ENCODE measurements around the gene GLIPR1. TPM values are rescaled to one million over a fixed set of nuclear protein-coding genes. Genes with fewer than 3 reads are reported as not detected.

Gene GLIPR1
- total and polyA plus RNA-seq, 10 of the 15 experiments (the other 5 are each of a cell fraction or from before 2014, with no cell fraction given): 18.2 to 62.6 (median 32.2) TPM

GRCh38 chr12:75511116-75512048 lies 30.8 kb downstream of the GLIPR1 start, which contains the start of gene KRR1 (continued):
- peak; percentile 81 for TF ChIP-seq CREM (IDR thresholded peaks at IDR 0.05; ENCODE audit: low read depth)
- peak; percentile 96 for TF ChIP-seq ZNF687 (IDR thresholded peaks at IDR 0.05)
- no peak for TF ChIP-seq RAD51 (IDR thresholded peaks at IDR 0.05)
- TF ChIP-seq RELB (IDR thresholded peaks at IDR 0.05; ENCODE audit: low read depth): peak; percentile 100
- peak; percentile 89 for TF ChIP-seq IRF4 (IDR thresholded peaks at IDR 0.05; ENCODE audit: low read depth, low read length)
- peak; percentile 35 to 69; a peak in 2 of 3 replicates for TF ChIP-seq EGR1 (IDR thresholded peaks at IDR 0.05; ENCODE audit: borderline replicate concordance in 1 of 2, low read depth in 2 of 2, low read length in 2 of 2)
- peak; percentile 96; the same call in 1 of the 2 replicates for TF ChIP-seq ELK1 (IDR thresholded peaks at IDR 0.05; ENCODE audit: low read depth, low read length)
- TF ChIP-seq BRCA1 (IDR thresholded peaks at IDR 0.05; ENCODE audit: low read depth, low read length): no peak
- peak; percentile 57; the same call in 1 of the 2 replicates for TF ChIP-seq EED (IDR thresholded peaks at IDR 0.05; ENCODE audit: low read depth)
- 0 out of 2 replicates have a peak, but pooled peaks have one; percentile 61 for TF ChIP-seq ATF7 (IDR thresholded peaks at IDR 0.05; ENCODE audit: low read depth)
- peak; percentile 56; the same call in 1 of the 2 replicates for TF ChIP-seq TCF7 (IDR thresholded peaks at IDR 0.05; ENCODE audit: borderline replicate concordance)
- peak; percentile 88 for TF ChIP-seq SIN3A (IDR thresholded peaks at IDR 0.05; ENCODE audit: low read depth, low read length)
- no peak for TF ChIP-seq IRF5 (IDR thresholded peaks at IDR 0.05; ENCODE audit: borderline replicate concordance)
- no peak for TF ChIP-seq ZNF217 (IDR thresholded peaks at IDR 0.05)
- TF ChIP-seq CEBPZ (IDR thresholded peaks at IDR 0.05; ENCODE audit: low read depth, low read length): no peak
- TF ChIP-seq NFIC (IDR thresholded peaks at IDR 0.05; ENCODE audit: low read depth, low read length): peak; percentile 62
- peak; percentile 85 for TF ChIP-seq POLR2AphosphoS5 (IDR thresholded peaks at IDR 0.05; ENCODE audit: low read length)

Data from GM12878 (cell line).